ENCODE data around the gene TOR4A.
"Not testable (repeated sequence)": the region's sequence is repeated elsewhere in the genome, so short reads cannot be mapped to it uniquely, and the experiment has no call there.

Gene TOR4A

DNA sequence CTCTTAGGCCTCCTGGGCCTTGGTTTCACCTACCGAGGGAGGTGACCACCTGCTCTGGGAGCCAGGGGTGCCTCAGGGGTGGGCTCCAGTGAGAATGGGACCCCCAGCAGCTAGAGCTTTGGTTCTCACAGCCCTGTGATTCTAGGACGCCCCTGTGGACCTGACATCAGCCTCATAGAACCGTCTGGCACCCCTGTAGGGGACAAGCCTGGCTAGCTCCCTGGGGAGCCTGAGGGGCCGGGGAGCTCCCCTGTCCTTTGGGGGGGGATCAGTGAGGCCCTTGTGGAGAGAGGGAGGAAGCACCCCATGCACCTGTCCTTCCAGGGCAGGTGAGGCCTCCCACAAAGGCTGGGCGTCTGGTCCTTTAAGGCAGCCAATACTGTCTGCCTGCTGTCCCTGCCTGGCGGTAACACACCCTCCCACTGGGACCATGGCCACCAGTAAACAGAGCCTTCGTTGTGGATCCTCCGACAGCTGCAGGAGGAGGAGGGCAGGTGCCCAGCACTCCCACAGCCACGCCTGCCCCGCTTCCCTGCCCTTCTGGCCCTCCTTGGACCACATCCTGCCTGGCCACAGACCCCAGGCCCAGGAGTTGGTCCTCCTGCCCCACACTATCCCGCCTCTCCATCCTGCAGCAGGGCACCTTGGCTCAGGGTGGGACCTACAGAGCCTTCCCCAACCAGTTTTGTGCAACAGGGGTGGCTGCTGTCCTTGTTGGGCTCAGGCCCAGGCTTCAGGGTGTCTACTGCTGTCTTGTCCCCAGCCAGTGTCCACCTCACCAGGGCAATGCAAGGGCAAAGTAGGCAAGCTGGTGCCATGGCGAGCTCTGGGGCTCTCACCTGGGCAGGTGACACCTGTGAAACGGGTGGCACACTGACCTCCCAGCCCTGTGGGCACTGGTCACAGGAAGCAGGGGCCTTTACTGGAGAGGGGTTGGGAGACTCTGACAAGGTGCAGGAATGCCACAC is 39.5 kb upstream of the TOR4A start:
- DNase-seq (ENCODE audit: low spot score) = no peak

DNA sequence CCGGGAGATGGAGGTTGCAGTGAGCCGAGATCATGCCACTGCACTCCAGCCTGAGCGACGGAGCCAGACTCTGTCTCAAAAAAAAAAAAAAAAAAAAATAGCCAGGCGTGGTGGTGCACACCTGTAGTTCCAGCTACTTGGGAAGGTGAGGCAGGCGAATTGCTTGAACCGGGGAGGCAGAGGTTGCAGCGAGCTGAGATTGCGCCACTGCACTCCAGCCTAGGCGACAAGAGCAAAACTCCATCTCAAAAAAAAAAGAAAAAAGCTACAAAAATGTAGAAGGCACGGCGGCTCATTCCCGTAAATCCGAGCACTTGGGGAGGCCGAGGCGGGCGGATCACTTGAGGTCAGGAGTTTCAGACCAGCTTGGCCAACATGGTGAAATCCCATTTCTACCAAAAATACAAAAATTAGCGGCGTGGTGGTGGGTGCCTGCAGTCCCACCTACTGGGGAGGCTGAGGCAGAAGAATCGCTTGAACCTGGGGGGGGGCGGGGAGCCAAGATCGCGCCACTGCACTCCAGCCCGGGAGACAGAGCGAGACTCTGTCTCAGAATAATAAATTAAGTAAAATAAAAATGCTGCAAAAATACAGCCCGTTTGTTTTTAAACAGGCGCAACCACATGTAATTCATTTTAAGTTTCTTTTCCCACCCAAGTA is 37.9 kb upstream of the TOR4A start:
- not testable (repeated sequence) for DNase-seq (ENCODE audit: low spot score)

DNA sequence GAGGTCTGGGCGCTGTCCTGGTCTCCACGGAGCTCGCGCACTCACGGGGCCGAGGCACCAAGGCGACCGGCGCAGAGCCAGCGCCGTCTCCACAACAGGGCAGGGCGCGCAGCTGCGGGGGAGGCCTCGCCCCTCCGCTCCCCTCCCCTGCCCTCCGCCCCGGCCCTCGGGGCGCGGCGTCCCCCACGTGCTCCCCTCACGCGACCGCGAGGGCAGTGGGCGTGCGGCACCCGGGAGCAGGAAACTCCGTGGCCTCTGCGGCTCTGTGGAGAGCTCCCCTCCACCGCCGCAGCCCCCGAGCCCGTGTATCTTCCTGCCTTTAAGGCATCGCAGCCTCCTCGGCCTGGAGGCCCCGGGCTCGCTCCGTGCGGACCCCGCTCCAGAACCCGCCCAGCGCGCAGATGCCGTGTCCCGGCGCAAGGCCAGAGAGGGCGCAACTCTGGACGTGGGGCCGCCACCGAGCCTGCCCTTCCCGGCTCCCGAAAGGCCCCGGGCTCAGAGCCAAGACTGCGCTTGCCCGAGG is 37.1 kb upstream of the TOR4A start:
- DNase-seq (ENCODE audit: low spot score) = peak; percentile 85

DNA sequence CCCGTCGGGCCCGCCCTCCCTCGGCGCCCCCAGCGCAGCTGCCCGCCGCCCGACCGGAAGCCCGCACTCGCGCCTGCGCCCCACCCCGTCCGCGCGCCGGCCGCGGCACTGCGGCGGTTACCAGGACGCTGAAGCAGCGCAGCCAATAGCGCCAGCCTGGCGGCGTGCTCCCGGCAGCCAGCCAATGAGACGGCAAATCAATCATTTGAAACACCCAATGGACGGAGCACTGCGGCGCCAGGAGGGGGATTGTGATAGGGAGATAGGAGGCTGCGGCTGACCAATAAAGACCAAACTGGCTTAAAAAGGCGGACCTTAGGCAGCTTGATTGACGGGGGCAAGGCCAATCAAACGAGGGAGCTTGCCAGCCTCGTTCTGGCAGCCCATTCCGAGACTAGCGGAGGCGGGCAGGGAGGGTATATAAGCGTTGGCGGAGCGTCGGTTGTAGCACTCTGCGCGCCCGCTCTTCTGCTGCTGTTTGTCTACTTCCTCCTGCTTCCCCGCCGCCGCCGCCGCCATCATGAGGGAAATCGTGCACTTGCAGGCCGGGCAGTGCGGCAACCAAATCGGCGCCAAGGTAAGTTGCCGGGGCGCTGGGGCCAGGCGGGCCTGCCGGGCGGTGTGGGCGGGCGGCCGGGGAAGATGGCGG is 36.6 kb upstream of the TOR4A start, which contains the start of gene TUBB4B:
Gene TUBB4B (plus strand): TSS at position 447 of the 649 bp plus-strand sequence. CDS start 74 bp downstream, at position 521.
- peak; percentile 100 for DNase-seq (ENCODE audit: low spot score)

DNA sequence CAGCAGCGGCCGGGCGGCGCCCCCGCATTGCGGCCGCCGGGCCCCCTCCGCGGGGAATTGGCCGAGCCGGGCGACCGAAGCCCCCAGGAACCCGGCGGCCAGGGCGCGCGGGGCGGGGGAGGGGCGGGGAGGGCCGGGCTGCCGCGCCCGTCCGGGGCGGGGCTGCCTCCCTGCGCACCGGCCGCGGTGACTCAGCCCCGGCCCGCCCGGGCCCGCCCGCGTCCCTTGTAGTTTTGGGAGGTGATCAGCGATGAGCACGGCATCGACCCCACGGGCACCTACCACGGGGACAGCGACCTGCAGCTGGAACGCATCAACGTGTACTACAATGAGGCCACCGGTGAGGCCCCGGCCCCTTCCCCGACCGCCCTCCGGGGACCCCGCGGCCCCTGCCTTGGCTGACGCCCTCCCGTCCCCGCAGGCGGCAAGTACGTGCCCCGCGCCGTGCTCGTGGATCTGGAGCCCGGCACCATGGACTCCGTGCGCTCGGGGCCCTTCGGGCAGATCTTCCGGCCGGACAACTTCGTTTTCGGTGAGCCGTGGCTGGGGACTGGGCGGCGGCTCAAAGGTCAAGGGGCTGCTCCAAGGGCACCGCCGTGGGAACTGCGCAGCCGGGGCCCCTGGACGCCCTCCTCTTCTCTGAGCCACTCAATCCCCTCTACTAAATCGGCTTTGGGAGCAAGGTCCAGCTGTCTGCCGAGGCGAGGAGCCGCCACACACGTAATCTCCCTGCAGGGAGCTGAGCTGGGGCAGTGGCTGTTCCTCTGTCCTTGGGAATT is 35.8 kb upstream of the TOR4A start:
- peak; percentile 86 for DNase-seq (ENCODE audit: low spot score)

DNA sequence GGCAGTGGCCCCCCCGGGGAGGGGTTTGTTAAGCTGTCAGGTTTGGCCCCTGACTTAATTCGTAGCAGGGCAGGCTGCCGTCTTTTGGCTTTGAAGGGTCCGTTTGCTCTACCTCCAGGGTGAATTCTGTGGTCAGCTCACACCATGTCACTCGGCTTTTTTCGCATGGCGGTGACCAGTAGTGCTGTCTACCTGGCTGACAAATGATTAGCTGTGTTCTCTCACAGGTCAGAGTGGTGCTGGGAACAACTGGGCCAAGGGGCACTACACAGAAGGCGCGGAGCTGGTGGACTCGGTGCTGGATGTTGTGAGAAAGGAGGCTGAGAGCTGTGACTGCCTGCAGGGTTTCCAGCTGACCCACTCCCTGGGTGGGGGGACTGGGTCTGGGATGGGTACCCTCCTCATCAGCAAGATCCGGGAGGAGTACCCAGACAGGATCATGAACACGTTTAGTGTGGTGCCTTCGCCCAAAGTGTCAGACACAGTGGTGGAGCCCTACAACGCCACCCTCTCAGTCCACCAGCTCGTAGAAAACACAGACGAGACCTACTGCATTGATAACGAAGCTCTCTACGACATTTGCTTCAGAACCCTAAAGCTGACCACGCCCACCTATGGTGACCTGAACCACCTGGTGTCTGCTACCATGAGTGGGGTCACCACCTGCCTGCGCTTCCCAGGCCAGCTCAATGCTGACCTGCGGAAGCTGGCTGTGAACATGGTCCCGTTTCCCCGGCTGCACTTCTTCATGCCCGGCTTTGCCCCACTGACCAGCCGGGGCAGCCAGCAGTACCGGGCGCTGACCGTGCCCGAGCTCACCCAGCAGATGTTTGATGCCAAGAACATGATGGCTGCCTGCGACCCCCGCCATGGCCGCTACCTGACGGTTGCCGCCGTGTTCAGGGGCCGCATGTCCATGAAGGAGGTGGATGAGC is 35.0 kb upstream of the TOR4A start:
- no peak for DNase-seq (ENCODE audit: low spot score)

DNA sequence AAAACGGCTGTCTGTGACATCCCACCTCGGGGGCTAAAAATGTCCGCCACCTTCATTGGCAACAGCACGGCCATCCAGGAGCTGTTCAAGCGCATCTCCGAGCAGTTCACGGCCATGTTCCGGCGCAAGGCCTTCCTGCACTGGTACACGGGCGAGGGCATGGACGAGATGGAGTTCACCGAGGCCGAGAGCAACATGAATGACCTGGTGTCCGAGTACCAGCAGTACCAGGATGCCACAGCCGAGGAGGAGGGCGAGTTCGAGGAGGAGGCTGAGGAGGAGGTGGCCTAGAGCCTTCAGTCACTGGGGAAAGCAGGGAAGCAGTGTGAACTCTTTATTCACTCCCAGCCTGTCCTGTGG is 34.3 kb upstream of the TOR4A start:
- DNase-seq (ENCODE audit: low spot score) = not testable (repeated sequence)

DNA sequence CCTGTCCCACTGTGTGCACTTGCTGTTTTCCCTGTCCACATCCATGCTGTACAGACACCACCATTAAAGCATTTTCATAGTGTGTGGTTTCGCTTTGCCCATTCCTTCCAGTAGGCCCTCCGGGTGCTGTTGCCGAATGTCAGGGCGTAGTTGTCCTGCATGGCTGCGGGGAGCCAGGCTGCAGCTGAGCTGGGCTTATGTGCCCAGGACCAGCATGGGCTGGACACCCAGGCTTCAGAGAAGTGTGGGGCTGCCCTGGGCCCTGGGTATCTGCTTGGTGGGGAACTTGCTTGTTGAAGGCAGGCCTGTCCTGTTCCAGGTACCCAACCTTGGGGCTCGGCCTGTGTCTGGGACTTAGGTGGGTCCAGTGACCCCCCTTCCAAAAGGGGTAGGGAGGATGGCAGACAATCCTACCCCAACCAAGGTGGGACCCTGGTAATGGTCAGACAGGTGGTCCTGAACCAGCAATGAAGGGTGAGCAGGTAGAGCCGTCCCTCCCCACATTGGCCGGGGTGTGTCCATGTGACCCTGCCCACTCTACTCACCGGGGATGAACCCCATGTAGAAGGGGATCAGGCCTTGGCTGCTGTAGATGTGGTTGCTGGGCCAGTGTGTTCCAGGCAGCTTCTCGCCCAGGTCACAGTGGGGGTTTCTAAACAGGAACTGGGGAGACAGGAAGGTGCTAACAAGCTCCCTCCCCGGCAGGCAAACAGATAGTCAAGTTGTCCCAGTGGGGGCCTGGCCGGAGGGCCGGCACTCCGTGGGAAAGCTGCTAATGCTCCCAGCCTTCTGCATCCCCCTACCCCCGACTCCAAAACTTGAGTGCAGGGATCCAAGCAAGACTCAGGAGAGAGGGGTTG is 33.7 kb upstream of the TOR4A start:
- no peak for DNase-seq (ENCODE audit: low spot score)

DNA sequence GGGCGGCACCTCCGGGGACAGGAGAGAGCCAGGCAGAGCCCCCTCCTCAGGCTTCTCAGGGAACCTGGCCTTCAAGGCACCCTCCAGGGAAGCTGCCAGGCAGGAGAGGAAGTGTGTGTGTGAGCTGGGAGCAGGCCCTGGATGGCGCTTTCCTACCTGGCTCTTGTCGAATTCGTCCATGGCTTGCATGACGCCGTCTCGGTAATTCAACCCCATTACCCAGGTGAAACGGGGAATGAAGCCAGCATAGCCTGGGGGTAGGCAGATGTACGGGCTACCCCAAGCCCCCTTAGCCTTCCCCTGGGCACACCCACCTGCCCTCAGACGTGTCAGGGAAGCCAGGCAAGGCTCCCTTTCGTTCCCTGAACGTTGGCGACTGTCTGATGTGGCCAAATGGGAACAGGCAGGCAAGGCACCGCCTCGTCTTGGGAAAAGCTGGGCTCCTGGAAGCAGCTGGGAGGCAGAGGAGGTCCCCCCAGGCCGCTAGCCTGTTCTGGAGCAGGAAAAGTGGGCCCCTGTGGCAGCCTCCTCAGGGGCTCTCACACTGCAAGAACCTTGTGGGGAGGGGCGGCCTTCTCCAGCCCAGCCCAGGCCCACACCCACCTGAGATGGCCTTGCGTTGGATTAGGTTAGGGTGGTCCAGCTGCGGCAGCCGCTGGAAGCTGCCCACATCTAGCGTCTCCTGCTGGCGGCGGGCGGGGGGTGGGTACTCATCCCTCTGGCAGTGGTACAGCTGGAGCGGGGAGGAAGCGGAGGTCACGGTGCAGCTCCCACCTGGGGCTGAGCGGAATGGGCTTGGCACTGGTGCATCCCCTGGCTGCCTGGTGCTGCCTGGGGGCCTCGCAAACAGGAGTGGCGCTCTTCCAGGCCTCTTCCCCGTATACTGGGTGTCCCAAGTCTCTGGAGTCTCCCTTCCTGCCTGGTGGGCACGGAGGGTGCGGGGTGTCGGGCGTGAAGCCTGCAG is 32.8 kb upstream of the TOR4A start:
- no peak for DNase-seq (ENCODE audit: low spot score)

DNA sequence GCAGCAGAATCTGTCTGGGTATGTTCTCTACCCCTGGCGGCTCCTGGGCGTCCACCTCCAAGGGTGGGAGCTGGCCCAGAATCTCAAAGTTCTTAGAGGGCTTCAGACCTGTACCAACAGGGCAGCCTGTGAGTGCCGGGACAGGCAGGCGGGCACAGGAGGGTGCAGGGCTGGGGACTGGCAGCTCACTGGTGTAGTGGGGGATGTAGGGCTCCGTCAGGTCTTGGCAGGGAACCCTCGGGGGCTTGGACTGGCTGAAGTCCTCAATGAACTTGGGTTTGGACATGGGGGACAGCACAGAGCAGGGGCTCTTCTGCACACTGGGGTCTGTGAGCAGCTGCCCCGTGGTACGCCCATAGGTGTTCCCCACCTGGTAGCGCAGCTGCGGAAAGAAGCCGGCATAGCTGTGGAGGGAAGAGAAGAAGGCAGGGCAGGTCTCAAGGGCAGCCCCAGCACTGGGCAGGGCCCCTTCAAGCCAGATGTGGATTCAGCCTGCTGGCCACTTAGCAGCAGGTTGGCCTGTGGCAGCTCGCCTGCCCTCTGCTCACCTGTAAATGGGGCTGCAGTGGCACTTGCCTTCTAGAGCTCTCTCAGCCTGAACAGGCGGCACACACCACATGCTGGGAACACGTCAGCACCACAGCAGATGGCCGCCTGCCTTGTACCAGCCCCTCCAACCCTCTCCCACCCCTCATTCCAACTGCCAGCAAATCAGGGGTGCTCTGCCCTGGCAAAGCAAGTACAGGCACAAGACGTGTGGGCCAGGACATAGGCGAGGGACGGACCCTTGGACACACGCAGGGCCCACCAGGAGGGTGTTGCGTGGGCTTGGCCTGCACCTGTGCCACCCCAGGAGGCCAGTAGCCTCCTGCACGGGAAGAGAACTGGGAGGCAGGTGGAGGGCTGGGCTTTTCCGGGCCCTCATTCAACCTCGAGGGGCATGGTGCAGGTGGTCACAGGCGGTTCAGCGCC is 31.8 kb upstream of the TOR4A start:
- DNase-seq (ENCODE audit: low spot score) = no peak

DNA sequence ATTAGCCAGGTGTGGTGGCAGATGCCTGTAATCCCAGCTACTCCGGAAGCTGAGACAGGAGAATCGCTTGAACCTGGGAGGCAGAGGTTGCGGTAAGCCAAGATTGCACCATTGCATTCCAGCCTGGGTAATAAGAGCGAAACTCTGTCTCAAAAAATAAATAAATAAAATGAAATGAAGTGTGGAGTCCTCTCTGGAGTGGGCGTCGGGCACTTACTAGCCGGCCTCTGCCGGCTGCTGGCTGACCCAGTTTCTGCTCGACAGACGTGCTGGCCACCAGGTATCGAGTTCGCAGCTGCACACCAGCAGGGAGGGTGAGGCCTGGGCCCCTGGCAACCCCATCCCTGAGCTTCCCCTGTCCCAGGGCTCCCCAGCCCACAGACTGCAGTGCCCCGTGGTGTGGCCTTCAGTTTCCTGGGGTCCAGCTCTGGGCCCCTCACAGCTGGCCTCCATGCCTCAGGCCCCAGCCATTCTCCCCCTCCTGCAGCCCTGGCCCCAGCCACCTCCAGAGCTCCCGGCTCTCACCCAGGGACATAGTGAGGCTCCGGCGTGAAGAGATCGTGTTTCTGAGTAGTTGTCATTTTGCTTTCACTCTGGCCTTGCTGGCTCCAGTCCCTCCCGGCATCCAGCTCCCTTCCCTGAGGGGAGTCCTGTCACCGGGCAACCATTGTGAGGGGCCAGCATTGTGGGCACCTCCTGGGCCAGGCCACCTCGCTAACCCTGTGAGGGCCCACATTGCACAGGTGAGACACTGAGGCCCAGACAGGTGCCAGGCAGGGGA is 30.2 kb upstream of the TOR4A start:
- no peak for DNase-seq (ENCODE audit: low spot score)

DNA sequence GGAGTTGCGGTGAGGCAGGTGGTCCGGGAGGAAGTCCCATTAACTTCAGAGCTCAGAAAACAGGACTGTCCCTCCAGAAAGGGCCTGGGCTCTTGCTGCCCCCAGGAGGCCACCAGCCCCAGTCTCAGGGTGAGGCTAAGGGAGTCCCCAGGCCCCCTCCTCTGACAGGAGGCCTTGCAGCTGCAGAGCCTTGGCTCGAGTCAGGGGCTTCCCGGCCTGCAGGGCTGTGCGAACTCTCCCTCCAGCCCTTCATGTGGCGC is 29.7 kb upstream of the TOR4A start:
- DNase-seq (ENCODE audit: low spot score) = no peak

DNA sequence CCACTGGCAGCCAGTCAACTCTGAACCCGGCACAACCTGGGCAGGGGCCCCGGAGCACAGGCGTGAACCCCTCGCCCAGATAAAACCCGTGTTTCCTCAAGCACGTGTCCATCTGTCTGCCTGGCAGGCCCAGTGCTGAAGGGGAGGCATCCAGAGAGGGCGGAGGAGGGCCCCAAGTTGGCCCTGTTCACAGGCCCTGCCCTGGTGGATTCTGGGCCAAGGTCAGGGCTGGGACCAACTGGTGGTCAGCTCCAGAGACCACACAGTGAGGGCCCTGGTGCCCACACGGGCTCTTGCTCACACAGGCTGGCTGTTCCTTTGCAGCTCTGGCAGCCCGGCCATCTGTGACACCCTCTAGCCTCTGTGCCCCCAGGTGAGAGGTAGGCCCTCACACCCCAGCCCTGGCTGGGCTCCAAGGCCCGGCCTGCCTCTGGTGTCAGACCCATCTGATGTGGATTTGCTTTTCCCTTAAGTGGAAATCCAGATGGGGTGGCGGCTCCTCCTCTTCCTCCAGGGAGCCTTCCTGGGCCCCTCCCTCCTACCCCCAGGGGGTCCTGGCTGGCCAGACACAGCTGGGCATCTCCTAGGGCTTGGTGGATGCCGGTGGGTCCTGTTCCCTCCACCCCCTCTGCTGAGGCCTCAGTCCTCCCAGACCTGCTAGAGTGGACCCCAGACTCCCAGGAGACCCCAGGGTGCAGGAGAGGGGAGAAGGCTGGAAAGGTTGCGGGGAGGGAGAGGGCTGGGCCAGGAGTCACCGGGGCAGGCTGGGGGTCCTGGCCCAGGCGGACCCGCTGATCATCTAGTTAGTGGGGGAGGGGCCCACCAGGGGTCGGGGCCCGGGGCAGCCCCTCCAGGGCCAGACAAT is 27.0 kb upstream of the TOR4A start:
- DNase-seq (ENCODE audit: low spot score) = no peak

DNA sequence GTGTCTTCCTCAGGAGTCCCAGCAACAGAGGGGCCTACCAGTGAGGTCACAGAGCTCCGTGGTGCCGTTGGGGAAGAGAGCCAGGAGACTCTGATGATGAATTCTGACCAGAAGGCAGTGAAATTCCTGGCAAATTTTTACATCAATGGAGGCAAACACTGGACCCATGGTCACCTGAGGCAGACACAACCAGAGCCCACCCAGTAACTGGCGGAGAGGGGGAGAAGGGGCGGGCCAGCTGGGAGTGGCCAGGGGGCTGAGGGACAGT is 26.4 kb upstream of the TOR4A start, which contains the start of gene STPG3:
Gene STPG3 (plus strand): TSS at position 93 of the 268 bp plus-strand sequence. CDS start 1 bp downstream, at position 94.
- DNase-seq (ENCODE audit: low spot score) = peak; percentile 53

DNA sequence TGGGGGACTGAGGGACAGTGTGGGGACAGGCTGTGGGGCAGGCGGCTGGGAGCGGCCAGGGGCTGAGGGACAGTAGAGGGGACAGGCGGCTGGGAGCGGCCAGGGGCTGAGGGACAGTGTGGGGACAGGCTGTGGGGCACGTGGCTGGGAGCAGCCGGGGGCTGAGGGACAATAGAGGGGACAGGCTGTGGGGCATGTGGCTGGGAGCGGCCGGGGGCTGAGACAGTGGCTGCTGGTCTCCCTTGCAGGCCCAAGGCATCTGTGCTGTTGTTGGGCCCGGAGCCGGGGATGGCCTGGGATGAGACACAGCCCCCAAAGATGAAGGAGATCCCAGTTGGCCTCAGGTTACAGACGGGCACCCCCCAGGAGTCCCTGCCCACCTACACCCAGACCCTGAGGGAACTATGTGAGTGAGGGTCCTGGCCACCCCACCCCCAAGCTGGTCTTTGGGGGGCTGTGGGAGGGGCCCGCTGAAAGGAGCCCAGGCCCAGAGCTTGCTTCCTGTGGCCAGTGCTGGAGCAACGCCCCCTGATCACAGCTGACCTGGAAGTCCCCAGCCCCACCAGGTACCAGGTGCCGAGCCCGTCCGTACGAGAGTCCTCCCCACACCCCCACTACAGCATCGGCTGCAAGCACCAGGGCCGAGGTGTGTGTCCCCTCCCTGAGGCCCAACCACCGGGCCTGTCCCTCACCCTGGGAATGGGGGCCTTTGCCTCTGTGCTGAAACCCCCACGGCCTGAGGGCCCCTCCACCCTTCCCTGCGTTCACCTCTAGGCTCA is 25.8 kb upstream of the TOR4A start:
- DNase-seq (ENCODE audit: low spot score) = no peak
